IPS-11a (cell line): Measurements from ENCODE around the gene ACBD7.

Experiments
- H3K4me3 ChIP-seq: one replicate; pipeline ENCODE4 v1.5.1; 2013; ENCODE audit warnings: low read depth, low read length, control low read depth

Gene ACBD7

GRCh38 chr10:15088428-15089261 lies at the start of gene ACBD7:
Gene ACBD7 (minus strand): TSS chr10:15088776. CDS start chr10:15088728, 48 bp downstream.
- peak within 1 kb of the TSS; percentile 73 for H3K4me3 ChIP-seq

GRCh38 chr10:15137636-15138035 lies 49.1 kb upstream of the ACBD7 start:
- H3K4me3 ChIP-seq = no peak overlapping the region

GRCh38 chr10:15137036-15137359 lies 48.4 kb upstream of the ACBD7 start:
- H3K4me3 ChIP-seq = no peak overlapping the region

GRCh38 chr10:15136129-15137035 lies 47.8 kb upstream of the ACBD7 start:
- H3K4me3 ChIP-seq = no peak overlapping the region

GRCh38 chr10:15131330-15131729 lies 42.8 kb upstream of the ACBD7 start:
- H3K4me3 ChIP-seq = no peak overlapping the region

- no peak overlapping the region for H3K4me3 ChIP-seq
These were observed 36.3 kb upstream of the ACBD7 start for GRCh38 chr10:15124908-15125307.

GRCh38 chr10:15124190-15124589 lies 35.6 kb upstream of the ACBD7 start:
- H3K4me3 ChIP-seq = no peak overlapping the region

- no peak overlapping the region for H3K4me3 ChIP-seq
These were observed 35.2 kb upstream of the ACBD7 start for GRCh38 chr10:15123749-15124184.

GRCh38 chr10:15122477-15123030 lies 34.0 kb upstream of the ACBD7 start:
- no peak overlapping the region for H3K4me3 ChIP-seq

- H3K4me3 ChIP-seq = no peak overlapping the region
These were observed 33.1 kb upstream of the ACBD7 start for GRCh38 chr10:15121707-15122106.

GRCh38 chr10:15120523-15120922 lies 31.9 kb upstream of the ACBD7 start:
- H3K4me3 ChIP-seq = no peak overlapping the region

GRCh38 chr10:15118615-15119014 lies 30.0 kb upstream of the ACBD7 start:
- no peak overlapping the region for H3K4me3 ChIP-seq

- H3K4me3 ChIP-seq = no peak overlapping the region
These were observed 27.6 kb upstream of the ACBD7 start for GRCh38 chr10:15116225-15116624.

GRCh38 chr10:15113766-15114165 lies 25.2 kb upstream of the ACBD7 start:
- H3K4me3 ChIP-seq = no peak overlapping the region

GRCh38 chr10:15112657-15113056 lies 24.1 kb upstream of the ACBD7 start:
- no peak overlapping the region for H3K4me3 ChIP-seq

- no peak overlapping the region for H3K4me3 ChIP-seq
These were observed 17.9 kb upstream of the ACBD7 start for GRCh38 chr10:15106352-15107013.

- H3K4me3 ChIP-seq = no peak overlapping the region
These were observed 14.9 kb upstream of the ACBD7 start for GRCh38 chr10:15103513-15103912.

GRCh38 chr10:15099886-15100285 lies 11.3 kb upstream of the ACBD7 start:
- no peak overlapping the region for H3K4me3 ChIP-seq

GRCh38 chr10:15097011-15097812 lies 8.6 kb upstream of the ACBD7 start, which contains the start of gene RPP38:
Gene RPP38 (plus strand): TSS chr10:15097355. CDS start chr10:15103315, 5,960 bp downstream.
- H3K4me3 ChIP-seq = peak within 1 kb of the TSS; percentile 86

GRCh38 chr10:15096661-15097010 lies 8.1 kb upstream of the ACBD7 start:
- H3K4me3 ChIP-seq = peak overlapping the region; percentile 86
